ENCODE results near the gene BTF3.
"Not testable (repeated sequence)": the region's sequence is repeated elsewhere in the genome, so short reads cannot be mapped to it uniquely, and the experiment has no call there.

DNA sequence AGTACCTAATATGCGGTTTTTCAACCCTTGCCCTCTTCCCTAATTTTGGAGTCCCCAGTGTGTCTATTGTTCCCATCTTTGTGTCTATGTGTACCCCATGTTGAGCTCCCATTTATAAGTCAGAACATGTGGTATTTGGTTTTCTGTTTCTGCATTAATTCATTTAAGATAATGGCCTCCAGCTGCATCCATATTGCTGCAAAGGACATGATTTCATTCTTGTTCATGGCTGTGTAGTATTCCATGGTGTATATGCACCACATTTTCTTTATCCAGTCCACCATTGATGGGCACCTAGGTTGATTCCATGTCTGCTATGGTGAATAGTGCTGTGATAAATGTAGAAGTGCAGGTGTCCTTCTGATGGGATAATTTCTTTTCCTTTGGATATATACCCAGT is 41.8 kb upstream of the BTF3 start:
- not testable (repeated sequence) for TF ChIP-seq EZH2phosphoT487 (IDR thresholded peaks at IDR 0.05; ENCODE audit: borderline replicate concordance)
- TF ChIP-seq, protein P1, sequence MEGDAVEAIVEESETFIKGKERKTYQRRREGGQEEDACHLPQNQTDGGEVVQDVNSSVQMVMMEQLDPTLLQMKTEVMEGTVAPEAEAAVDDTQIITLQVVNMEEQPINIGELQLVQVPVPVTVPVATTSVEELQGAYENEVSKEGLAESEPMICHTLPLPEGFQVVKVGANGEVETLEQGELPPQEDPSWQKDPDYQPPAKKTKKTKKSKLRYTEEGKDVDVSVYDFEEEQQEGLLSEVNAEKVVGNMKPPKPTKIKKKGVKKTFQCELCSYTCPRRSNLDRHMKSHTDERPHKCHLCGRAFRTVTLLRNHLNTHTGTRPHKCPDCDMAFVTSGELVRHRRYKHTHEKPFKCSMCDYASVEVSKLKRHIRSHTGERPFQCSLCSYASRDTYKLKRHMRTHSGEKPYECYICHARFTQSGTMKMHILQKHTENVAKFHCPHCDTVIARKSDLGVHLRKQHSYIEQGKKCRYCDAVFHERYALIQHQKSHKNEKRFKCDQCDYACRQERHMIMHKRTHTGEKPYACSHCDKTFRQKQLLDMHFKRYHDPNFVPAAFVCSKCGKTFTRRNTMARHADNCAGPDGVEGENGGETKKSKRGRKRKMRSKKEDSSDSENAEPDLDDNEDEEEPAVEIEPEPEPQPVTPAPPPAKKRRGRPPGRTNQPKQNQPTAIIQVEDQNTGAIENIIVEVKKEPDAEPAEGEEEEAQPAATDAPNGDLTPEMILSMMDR (conservative IDR thresholded peaks at IDR 0.05; ENCODE audit: low read length) = not testable (repeated sequence)
